GM06990 (cell line): ENCODE data around the gene WBP1L.
"Not testable (repeated sequence)": the region's sequence is repeated elsewhere in the genome, so short reads cannot be mapped to it uniquely, and the experiment has no call there.

ENCODE experiments used
- DNase-seq: peaks from one replicate; pipeline ENCODE4 v3.0.0-alpha.2; 2011; ENCODE audit not compliant: insufficient read length; ENCODE audit errors: extremely low read depth
- H3K27me3 ChIP-seq: replicated peaks from 2 replicates; pipeline ENCODE4 v1.6.0; 2011; ENCODE audit warnings: low read length; ENCODE audit not compliant: control insufficient read depth, insufficient read depth
- H3K36me3 ChIP-seq: 2 replicates; pipeline ENCODE4 v1.5.1; 2011; ENCODE audit warnings: low read length; ENCODE audit not compliant: control insufficient read depth, insufficient read depth
- H3K4me3 ChIP-seq: replicated peaks from 2 replicates; pipeline ENCODE4 v1.5.1; 2011; ENCODE audit warnings: low read depth, mild to moderate bottlenecking, control low read depth, low read length
- CTCF ChIP-seq: IDR thresholded peaks from 2 replicates; pipeline ENCODE4 v1.5.1; 2011; ENCODE audit warnings: low read length, control low read depth, mild to moderate bottlenecking, inconsistent platforms; ENCODE audit not compliant: insufficient read depth, poor library complexity, severe bottlenecking

The WBP1L gene

GRCh38 chr10:102738692-102739121, 5.0 kb upstream of the WBP1L start:
- peaks cover 8% of the 10 kb centered on the region for H3K36me3 ChIP-seq
- DNase-seq: no peak
- no peak overlapping the region for H3K4me3 ChIP-seq
- TF ChIP-seq CTCF: no peak
- H3K27me3 ChIP-seq: no peaks in the 10 kb centered on the region

- H3K27me3 ChIP-seq: no peaks in the 10 kb centered on the region
- H3K4me3 ChIP-seq: no peak overlapping the region
- H3K36me3 ChIP-seq: peaks cover 8% of the 10 kb centered on the region
- TF ChIP-seq CTCF: no peak
- DNase-seq: no peak
Measured at GRCh38 chr10:102740229-102740628, 3.5 kb upstream of the WBP1L start.

GRCh38 chr10:102741726-102742237, 2.0 kb upstream of the WBP1L start:
- Histone ChIP-seq H3K27me3 (no peaks in the 10 kb centered on the region), H3K36me3 (peaks cover 4% of the 10 kb centered on the region), H3K4me3 (no peak overlapping the region)
- no peak for TF ChIP-seq CTCF
- no peak for DNase-seq

GRCh38 chr10:102742313-102742712, 1.4 kb upstream of the WBP1L start:
- H3K36me3 ChIP-seq, H3K4me3 ChIP-seq, DNase-seq, H3K27me3 ChIP-seq: not testable (repeated sequence)

GRCh38 chr10:102743078-102743587, 615 bp upstream of the WBP1L start:
- Histone ChIP-seq H3K27me3 (no peaks in the 10 kb centered on the region), H3K36me3 (peaks cover 2% of the 10 kb centered on the region; the same call in 1 of the 2 replicates), H3K4me3 (no peak overlapping the region)
- TF ChIP-seq CTCF: no peak
- DNase-seq: peak; percentile 20

- Histone ChIP-seq H3K27me3 (no peaks in the 10 kb centered on the region), H3K36me3 (no peaks in the 10 kb centered on the region), H3K4me3 (peak overlapping the region; percentile 99)
- no peak for DNase-seq
- TF ChIP-seq CTCF: no peak
Measured at GRCh38 chr10:102744374-102745051, 765 bp downstream of the WBP1L start.
